Esophagus muscularis mucosa (tissue), 4 donors: ENCODE measurements around the gene RCOR3.

Source experiments
- EP300 ChIP-seq: sonication (generic); formaldehyde crosslinking; IDR thresholded peaks from one replicate; pipeline ENCODE4 v1.6.1; 2017; ENCODE audit warnings: antibody characterized with exemption
- POLR2A ChIP-seq: fragments of 450-650 bp; IDR thresholded peaks from one replicate; pipeline ENCODE4 v1.6.1; 2017; ENCODE audit warnings: antibody characterized with exemption, moderate library complexity, mild to moderate bottlenecking, low read depth
- POLR2AphosphoS5 ChIP-seq, 2 donors: sonication (generic); formaldehyde crosslinking; IDR thresholded peaks; one replicate each; pipeline ENCODE4 v1.6.1; 2017; ENCODE audit warnings: antibody characterized with exemption in 2 of 2
- TF ChIP-seq, protein P1 (sequence below), 3 experiments: fragments of 200-600 bp in 2 of 3; fragments of 450-650 bp in 1 of 3; sonication (generic) in 2 of 3; IDR thresholded peaks; one replicate each; pipeline ENCODE4 v1.5.1; 2017 to 2019; ENCODE audit warnings: antibody characterized with exemption in 3 of 3, mild to moderate bottlenecking in 2 of 3, moderate library complexity in 1 of 3

DNA sequence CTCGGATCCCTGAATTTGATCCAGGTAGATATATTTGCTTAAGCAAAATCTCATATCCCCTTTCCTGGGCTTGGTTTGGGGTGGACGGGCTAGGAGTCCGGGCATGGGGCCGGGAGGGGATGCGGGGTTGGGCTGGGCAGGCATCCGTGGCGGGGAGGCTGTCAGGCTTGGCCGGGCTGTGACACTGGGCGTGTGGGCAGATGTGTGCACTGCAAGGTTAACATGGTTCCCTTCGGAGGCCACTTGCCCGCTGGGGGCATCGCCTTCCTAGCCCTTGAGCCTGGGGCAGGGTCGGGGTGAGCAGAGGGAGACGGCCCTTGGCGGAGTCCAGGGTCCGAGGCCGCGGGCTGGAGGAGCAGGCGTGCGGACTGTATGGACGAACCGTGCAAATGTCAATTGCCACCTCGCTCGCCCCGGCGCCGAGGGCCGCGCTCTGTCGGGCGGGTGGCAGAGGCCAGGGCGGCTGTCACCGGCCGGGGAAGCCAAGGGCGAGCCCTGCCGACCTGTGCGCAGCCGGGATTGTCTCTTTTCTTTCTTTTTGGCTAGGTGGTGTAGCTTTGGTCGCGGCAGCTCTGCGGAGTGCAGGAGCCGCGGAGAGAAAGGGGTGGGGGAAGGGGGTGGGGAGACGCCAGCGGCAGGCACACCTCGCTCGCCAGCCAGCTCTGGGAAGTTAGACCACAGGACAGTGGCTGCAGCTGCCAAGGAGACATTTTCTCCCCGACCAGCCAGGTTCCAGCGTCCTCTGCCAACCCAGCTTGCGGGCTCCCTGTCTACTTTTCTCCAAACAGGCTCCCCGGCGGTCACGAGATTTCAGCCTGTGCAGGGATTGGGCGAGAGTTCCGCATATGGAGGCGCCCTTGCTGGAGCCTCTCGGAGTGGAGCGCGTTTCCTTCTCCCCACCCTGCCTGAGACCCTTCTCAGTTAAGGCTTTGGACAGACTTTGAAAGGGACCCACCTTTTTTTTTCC is 1.3 kb downstream of the RCOR3 start:
- TF ChIP-seq POLR2A (no peak), POLR2AphosphoS5 (IDR thresholded peaks at IDR 0.05) (peak; percentile 51 to 53), EP300 (no peak)
- TF ChIP-seq, protein P1, sequence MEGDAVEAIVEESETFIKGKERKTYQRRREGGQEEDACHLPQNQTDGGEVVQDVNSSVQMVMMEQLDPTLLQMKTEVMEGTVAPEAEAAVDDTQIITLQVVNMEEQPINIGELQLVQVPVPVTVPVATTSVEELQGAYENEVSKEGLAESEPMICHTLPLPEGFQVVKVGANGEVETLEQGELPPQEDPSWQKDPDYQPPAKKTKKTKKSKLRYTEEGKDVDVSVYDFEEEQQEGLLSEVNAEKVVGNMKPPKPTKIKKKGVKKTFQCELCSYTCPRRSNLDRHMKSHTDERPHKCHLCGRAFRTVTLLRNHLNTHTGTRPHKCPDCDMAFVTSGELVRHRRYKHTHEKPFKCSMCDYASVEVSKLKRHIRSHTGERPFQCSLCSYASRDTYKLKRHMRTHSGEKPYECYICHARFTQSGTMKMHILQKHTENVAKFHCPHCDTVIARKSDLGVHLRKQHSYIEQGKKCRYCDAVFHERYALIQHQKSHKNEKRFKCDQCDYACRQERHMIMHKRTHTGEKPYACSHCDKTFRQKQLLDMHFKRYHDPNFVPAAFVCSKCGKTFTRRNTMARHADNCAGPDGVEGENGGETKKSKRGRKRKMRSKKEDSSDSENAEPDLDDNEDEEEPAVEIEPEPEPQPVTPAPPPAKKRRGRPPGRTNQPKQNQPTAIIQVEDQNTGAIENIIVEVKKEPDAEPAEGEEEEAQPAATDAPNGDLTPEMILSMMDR (IDR thresholded peaks at IDR 0.05), result no peak
